Fibroblast of gingiva (primary cell): Measurements from ENCODE around the gene ABR.

ENCODE experiments used
- DNase-seq: peaks from one replicate; pipeline ENCODE4 v3.0.0-alpha.2; 2011; ENCODE audit warnings: low read depth

Gene ABR

GRCh38 chr17:1179818-1180742 lies at the start of gene ABR:
Gene ABR (minus strand): TSS chr17:1179981. CDS start chr17:1179727, 254 bp downstream.
- DNase-seq = no peak

- no peak for DNase-seq
These were observed 49.6 kb upstream of the ABR start for GRCh38 chr17:1229349-1229899.

GRCh38 chr17:1228781-1229348 lies 49.1 kb upstream of the ABR start:
- no peak for DNase-seq

- DNase-seq = no peak
These were observed 48.4 kb upstream of the ABR start for GRCh38 chr17:1227917-1228780.

- DNase-seq = no peak
These were observed 47.6 kb upstream of the ABR start for GRCh38 chr17:1227365-1227764.

- no peak for DNase-seq
These were observed 46.5 kb upstream of the ABR start for GRCh38 chr17:1226308-1226707.

- no peak for DNase-seq
These were observed 44.5 kb upstream of the ABR start for GRCh38 chr17:1224330-1224729.

- no peak for DNase-seq
These were observed 43.9 kb upstream of the ABR start for GRCh38 chr17:1223662-1224061.

- DNase-seq = no peak
These were observed 42.5 kb upstream of the ABR start for GRCh38 chr17:1222321-1222720.

GRCh38 chr17:1221209-1221608 lies 41.4 kb upstream of the ABR start:
- no peak for DNase-seq

GRCh38 chr17:1220346-1220745 lies 40.6 kb upstream of the ABR start:
- no peak for DNase-seq

GRCh38 chr17:1217089-1217385 lies 37.3 kb upstream of the ABR start:
- no peak for DNase-seq

- DNase-seq = no peak
These were observed 36.7 kb upstream of the ABR start for GRCh38 chr17:1216217-1217088.

GRCh38 chr17:1212946-1213345 lies 33.2 kb upstream of the ABR start:
- DNase-seq = no peak

GRCh38 chr17:1211287-1211686 lies 31.5 kb upstream of the ABR start:
- no peak for DNase-seq

GRCh38 chr17:1208966-1209365 lies 29.2 kb upstream of the ABR start:
- no peak for DNase-seq

- DNase-seq = no peak
These were observed 26.4 kb upstream of the ABR start for GRCh38 chr17:1206026-1206777.

- no peak for DNase-seq
These were observed 24.1 kb upstream of the ABR start for GRCh38 chr17:1203967-1204291.

GRCh38 chr17:1203111-1203966 lies 23.6 kb upstream of the ABR start:
- peak; percentile 16 for DNase-seq

- no peak for DNase-seq
These were observed 22.5 kb upstream of the ABR start for GRCh38 chr17:1202291-1202690.
